DMS79 treated with DMSO at 0.1 percent for 48 hours (cell line): ENCODE measurements around the gene MMP17.
A peak's percentile ranks its signal among the peaks of the same experiment; 100 is the strongest.
"Not testable (repeated sequence)": the region's sequence is repeated elsewhere in the genome, so short reads cannot be mapped to it uniquely, and the experiment has no call there.

ENCODE experiments used
- DNase-seq: peaks from one replicate; lab custom pipeline; 2025; lab: John Stamatoyannopoulos, UW

Gene MMP17

GRCh38 chr12:131865180-131865875 lies 37.1 kb downstream of the MMP17 start:
- peak; percentile 44 for DNase-seq

- no peak for DNase-seq
Measured at GRCh38 chr12:131867471-131867870, 39.3 kb downstream of the MMP17 start.

- DNase-seq, result no peak
Measured at GRCh38 chr12:131867891-131868675, 39.9 kb downstream of the MMP17 start.

- no peak for DNase-seq
Measured at GRCh38 chr12:131869871-131870418, 41.8 kb downstream of the MMP17 start.

- DNase-seq, result no peak
Measured at GRCh38 chr12:131871677-131872076, 43.5 kb downstream of the MMP17 start.

- no peak for DNase-seq
Measured at GRCh38 chr12:131872154-131873051, 44.2 kb downstream of the MMP17 start.

GRCh38 chr12:131873293-131873692 lies 45.1 kb downstream of the MMP17 start:
- no peak for DNase-seq

GRCh38 chr12:131874972-131875371 lies 46.8 kb downstream of the MMP17 start:
- not testable (repeated sequence) for DNase-seq

GRCh38 chr12:131877216-131877615 lies 49.0 kb downstream of the MMP17 start:
- not testable (repeated sequence) for DNase-seq

GRCh38 chr12:131878436-131878835 lies 50.2 kb downstream of the MMP17 start:
- not testable (repeated sequence) for DNase-seq

- DNase-seq, result no peak
Measured at GRCh38 chr12:131882804-131883520, 54.8 kb downstream of the MMP17 start.

GRCh38 chr12:131883521-131883900 lies 55.3 kb downstream of the MMP17 start:
- DNase-seq, result no peak

- DNase-seq, result not testable (repeated sequence)
Measured at GRCh38 chr12:131885076-131885475, 56.9 kb downstream of the MMP17 start.

GRCh38 chr12:131885543-131886057 lies 57.4 kb downstream of the MMP17 start:
- DNase-seq, result no peak

- not testable (repeated sequence) for DNase-seq
Measured at GRCh38 chr12:131891722-131892121, 63.5 kb downstream of the MMP17 start.

GRCh38 chr12:131892711-131893604 lies 64.8 kb downstream of the MMP17 start:
- DNase-seq, result no peak

- no peak for DNase-seq
Measured at GRCh38 chr12:131893605-131894312, 65.6 kb downstream of the MMP17 start.

- peak; percentile 71 for DNase-seq
Measured at GRCh38 chr12:131894313-131894860, 66.2 kb downstream of the MMP17 start, which contains the start of gene ULK1. ULK1 (plus strand) TSS chr12:131894622; CDS start chr12:131895002, 380 bp downstream.
